DOHH2 (cell line): ENCODE data around the gene NFAT5.

Source experiments
- H3F3A ChIP-seq: fragments of 200-600 bp; sonication (generic), shearing (Covaris generic); 2 replicates; pipeline ENCODE4 v1.6.0; 2016; ENCODE audit warnings: antibody characterized with exemption, mild to moderate bottlenecking; ENCODE audit not compliant: control insufficient read depth, insufficient read depth
- H3K27ac ChIP-seq: fragments of 200-600 bp; sonication (generic); 2 replicates; pipeline ENCODE4 v1.5.1; 2014; ENCODE audit warnings: low read depth, mild to moderate bottlenecking, low read length, moderate library complexity
- H3K27me3 ChIP-seq: fragments of 200-600 bp; sonication (generic); 2 replicates; pipeline ENCODE4 v1.6.1; 2014; ENCODE audit warnings: mild to moderate bottlenecking, low read length, mixed read lengths; ENCODE audit not compliant: control insufficient read depth
- H3K36me3 ChIP-seq: fragments of 200-600 bp; sonication (generic); 2 replicates; pipeline ENCODE4 v1.6.1; 2014; ENCODE audit warnings: mild to moderate bottlenecking, low read length, moderate library complexity, mixed read lengths; ENCODE audit not compliant: control insufficient read depth
- H3K4me1 ChIP-seq: fragments of 200-600 bp; sonication (generic); 2 replicates; pipeline ENCODE4 v1.6.1; 2014; ENCODE audit warnings: mild to moderate bottlenecking, low read length, mixed read lengths; ENCODE audit not compliant: control insufficient read depth
- H3K4me2 ChIP-seq: fragments of 200-600 bp; sonication (generic); 2 replicates; pipeline ENCODE4 v1.6.0; 2014; ENCODE audit warnings: mild to moderate bottlenecking, low read length, moderate library complexity
- H3K4me3 ChIP-seq: fragments of 200-600 bp; sonication (generic); 2 replicates; pipeline ENCODE4 v1.5.1; 2014; ENCODE audit warnings: mild to moderate bottlenecking, low read length, mixed read lengths
- H3K79me2 ChIP-seq: fragments of 200-600 bp; sonication (generic); 2 replicates; pipeline ENCODE4 v1.6.1; 2014; ENCODE audit warnings: mild to moderate bottlenecking, low read length, mixed read lengths; ENCODE audit not compliant: control insufficient read depth
- H3K9me2 ChIP-seq: fragments of 200-600 bp; sonication (generic); replicated peaks from 2 replicates; pipeline ENCODE4 v1.6.1; 2014; ENCODE audit warnings: mild to moderate bottlenecking, low read length, mixed read lengths; ENCODE audit not compliant: control insufficient read depth
- H3K9me3 ChIP-seq: fragments of 200-600 bp; sonication (generic); 2 replicates; pipeline ENCODE4 v1.6.1; 2014; ENCODE audit warnings: antibody characterized with exemption, low read length, mixed read lengths; ENCODE audit not compliant: control insufficient read depth, insufficient read depth
- H4K20me1 ChIP-seq: fragments of 200-600 bp; sonication (generic); 2 replicates; pipeline ENCODE4 v1.6.0; 2014; ENCODE audit warnings: low read depth, mild to moderate bottlenecking, antibody characterized with exemption, low read length, moderate library complexity; ENCODE audit not compliant: control insufficient read depth, insufficient read depth
- EZH2phosphoT487 ChIP-seq: fragments of 200-600 bp; sonication (generic); IDR thresholded peaks from 2 replicates; pipeline ENCODE4 v1.6.1; 2017; ENCODE audit warnings: borderline replicate concordance, mild to moderate bottlenecking, antibody characterized with exemption, low read length, moderate library complexity, mixed read lengths
- TF ChIP-seq, protein P1 (sequence below): fragments of 200-600 bp; sonication (generic); IDR thresholded peaks from one replicate; pipeline ENCODE4 v1.5.1; 2014; ENCODE audit warnings: antibody characterized with exemption, mild to moderate bottlenecking, low read depth, low read length; ENCODE audit not compliant: poor library complexity, severe bottlenecking

The NFAT5 gene

DNA sequence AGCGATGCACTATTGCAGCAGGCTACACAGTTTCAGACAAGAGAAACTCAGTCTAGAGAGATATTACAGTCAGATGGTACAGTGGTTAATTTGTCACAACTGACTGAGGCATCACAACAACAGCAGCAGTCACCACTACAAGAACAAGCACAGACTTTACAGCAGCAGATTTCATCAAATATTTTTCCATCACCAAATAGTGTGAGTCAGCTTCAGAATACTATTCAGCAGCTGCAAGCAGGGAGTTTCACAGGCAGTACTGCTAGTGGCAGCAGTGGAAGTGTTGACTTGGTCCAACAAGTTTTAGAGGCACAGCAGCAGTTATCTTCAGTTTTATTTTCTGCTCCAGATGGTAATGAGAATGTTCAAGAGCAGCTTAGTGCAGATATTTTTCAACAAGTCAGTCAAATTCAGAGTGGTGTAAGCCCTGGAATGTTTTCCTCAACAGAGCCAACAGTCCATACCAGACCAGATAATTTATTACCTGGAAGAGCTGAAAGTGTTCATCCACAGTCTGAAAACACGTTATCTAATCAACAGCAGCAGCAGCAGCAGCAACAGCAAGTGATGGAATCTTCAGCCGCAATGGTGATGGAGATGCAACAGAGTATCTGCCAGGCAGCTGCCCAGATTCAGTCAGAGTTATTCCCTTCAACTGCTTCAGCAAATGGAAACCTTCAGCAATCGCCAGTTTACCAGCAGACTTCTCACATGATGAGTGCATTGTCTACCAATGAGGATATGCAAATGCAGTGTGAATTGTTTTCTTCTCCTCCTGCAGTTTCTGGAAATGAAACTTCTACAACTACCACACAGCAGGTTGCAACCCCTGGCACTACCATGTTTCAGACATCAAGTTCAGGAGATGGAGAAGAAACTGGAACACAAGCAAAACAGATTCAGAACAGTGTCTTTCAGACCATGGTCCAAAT lies 126.5 kb downstream of the NFAT5 start:
- no peak overlapping the region for H3K27ac ChIP-seq
- TF ChIP-seq EZH2phosphoT487, result no peak
- TF ChIP-seq, protein P1, sequence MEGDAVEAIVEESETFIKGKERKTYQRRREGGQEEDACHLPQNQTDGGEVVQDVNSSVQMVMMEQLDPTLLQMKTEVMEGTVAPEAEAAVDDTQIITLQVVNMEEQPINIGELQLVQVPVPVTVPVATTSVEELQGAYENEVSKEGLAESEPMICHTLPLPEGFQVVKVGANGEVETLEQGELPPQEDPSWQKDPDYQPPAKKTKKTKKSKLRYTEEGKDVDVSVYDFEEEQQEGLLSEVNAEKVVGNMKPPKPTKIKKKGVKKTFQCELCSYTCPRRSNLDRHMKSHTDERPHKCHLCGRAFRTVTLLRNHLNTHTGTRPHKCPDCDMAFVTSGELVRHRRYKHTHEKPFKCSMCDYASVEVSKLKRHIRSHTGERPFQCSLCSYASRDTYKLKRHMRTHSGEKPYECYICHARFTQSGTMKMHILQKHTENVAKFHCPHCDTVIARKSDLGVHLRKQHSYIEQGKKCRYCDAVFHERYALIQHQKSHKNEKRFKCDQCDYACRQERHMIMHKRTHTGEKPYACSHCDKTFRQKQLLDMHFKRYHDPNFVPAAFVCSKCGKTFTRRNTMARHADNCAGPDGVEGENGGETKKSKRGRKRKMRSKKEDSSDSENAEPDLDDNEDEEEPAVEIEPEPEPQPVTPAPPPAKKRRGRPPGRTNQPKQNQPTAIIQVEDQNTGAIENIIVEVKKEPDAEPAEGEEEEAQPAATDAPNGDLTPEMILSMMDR, result no peak
- H3K9me2 ChIP-seq, result no peaks in the 10 kb centered on the region
- peaks cover 52% of the 10 kb centered on the region for H3K36me3 ChIP-seq
- no peak overlapping the region for H3K4me2 ChIP-seq
- H3K9me3 ChIP-seq, result no peaks in the 10 kb centered on the region
- H4K20me1 ChIP-seq, result no peaks in the 10 kb centered on the region
- no peaks in the 10 kb centered on the region for H3K79me2 ChIP-seq
- no peaks in the 10 kb centered on the region for H3K27me3 ChIP-seq
- peaks cover 4% of the 10 kb centered on the region; the same call in 1 of the 2 replicates for H3K4me1 ChIP-seq
- peaks cover 5% of the 10 kb centered on the region; the same call in 1 of the 2 replicates for H3F3A ChIP-seq
- H3K4me3 ChIP-seq, result no peak overlapping the region

DNA sequence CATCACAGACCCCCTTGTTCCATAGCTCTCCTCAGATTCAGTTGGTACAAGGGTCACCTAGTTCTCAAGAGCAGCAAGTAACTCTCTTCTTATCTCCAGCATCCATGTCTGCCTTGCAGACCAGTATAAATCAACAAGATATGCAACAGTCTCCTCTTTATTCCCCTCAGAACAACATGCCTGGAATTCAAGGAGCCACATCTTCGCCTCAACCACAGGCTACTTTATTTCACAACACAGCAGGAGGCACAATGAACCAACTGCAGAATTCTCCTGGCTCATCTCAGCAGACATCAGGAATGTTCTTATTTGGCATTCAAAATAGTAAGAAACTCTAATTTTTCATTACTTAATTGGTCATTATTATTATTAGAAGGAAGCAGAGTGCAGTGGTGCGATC lies 128.2 kb downstream of the NFAT5 start:
- H3K9me2 ChIP-seq, result no peaks in the 10 kb centered on the region
- no peak overlapping the region for H3K4me2 ChIP-seq
- H3K9me3 ChIP-seq, result no peaks in the 10 kb centered on the region
- H3F3A ChIP-seq, result peaks cover 5% of the 10 kb centered on the region; the same call in 1 of the 2 replicates
- H3K27ac ChIP-seq, result no peak overlapping the region
- no peak for TF ChIP-seq EZH2phosphoT487
- TF ChIP-seq, protein P1, result no peak
- no peaks in the 10 kb centered on the region for H3K27me3 ChIP-seq
- no peaks in the 10 kb centered on the region for H3K79me2 ChIP-seq
- peaks cover 4% of the 10 kb centered on the region; the same call in 1 of the 2 replicates for H3K4me1 ChIP-seq
- H4K20me1 ChIP-seq, result no peaks in the 10 kb centered on the region
- H3K4me3 ChIP-seq, result no peak overlapping the region
- H3K36me3 ChIP-seq, result peaks cover 54% of the 10 kb centered on the region

DNA sequence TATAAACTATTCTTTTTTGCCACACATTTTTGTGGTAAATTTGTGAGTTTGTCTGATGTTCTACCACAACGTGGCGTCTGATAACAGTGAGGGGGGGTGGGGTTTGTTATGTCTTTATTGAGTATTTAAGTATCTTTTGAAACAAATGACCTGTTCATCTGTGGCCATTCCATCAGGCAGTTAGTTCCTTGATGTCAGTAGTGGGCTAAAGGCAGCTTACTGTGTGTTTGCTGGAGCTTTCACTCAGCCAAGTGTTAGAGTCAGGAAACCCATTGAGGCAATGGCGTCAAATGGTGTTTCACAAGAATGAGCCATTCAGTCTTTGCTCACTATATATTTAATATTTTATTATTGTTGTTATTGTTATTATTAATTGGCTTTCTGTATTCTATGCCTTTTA lies 132.6 kb downstream of the NFAT5 start:
- Histone ChIP-seq H3K4me2 (no peak overlapping the region), H3K27ac (no peak overlapping the region), H3K4me3 (no peak overlapping the region), H4K20me1 (no peaks in the 10 kb centered on the region), H3K36me3 (peaks cover 31% of the 10 kb centered on the region), H3K9me2 (no peaks in the 10 kb centered on the region), H3F3A (peaks cover 5% of the 10 kb centered on the region; the same call in 1 of the 2 replicates), H3K79me2 (no peaks in the 10 kb centered on the region), H3K4me1 (no peaks in the 10 kb centered on the region), H3K27me3 (no peaks in the 10 kb centered on the region), H3K9me3 (no peaks in the 10 kb centered on the region)
- TF ChIP-seq, protein P1, result no peak
- TF ChIP-seq EZH2phosphoT487, result no peak
